Endothelial cell of umbilical vein (primary cell): Measurements from ENCODE around the gene TESK2. TPM values are rescaled to one million over a fixed set of nuclear protein-coding genes. Genes with fewer than 3 reads are reported as not detected.

Source experiments
- BruUV-seq: library from RNA; stranded (reverse); fragments of 400-500 nt; replicated peaks from 2 replicates; lab custom pipeline; 2021; lab: Mats Ljungman, UMichigan
- CTCF ChIA-PET: fragments of 300-600, 350-600 bp; sonication (Branson Sonifier 250); formaldehyde crosslinking; loops from one replicate; lab custom pipeline; 2021; ENCODE audit warnings: antibody characterized with exemption, inconsistent platforms; lab: Charles Lee
- POLR2A ChIA-PET: fragments of 300-600, 350-600 bp; sonication (Branson Sonifier 250); formaldehyde crosslinking; loops from one replicate; lab custom pipeline; 2021; ENCODE audit warnings: antibody characterized with exemption, inconsistent platforms; lab: Charles Lee
- DNase-seq: peaks from one replicate; pipeline ENCODE4 v3.0.0-alpha.2; 2011; ENCODE audit warnings: low read depth, low spot score
- FAIRE-seq: peaks from 2 replicates; lab custom pipeline; 2011; peaks lifted over from hg19 to GRCh38; lab: Jason Lieb, UNC
- H2AFZ ChIP-seq: 2 replicates; pipeline ENCODE4 v1.6.0; 2012; ENCODE audit warnings: low read depth, low read length, control low read depth, inconsistent platforms
- H3K27ac ChIP-seq: 2 replicates; pipeline ENCODE4 v1.5.1; 2011; ENCODE audit warnings: low read depth, mild to moderate bottlenecking, control low read depth, low read length, moderate library complexity; ENCODE audit not compliant: insufficient read depth
- H3K27me3 ChIP-seq, 2 experiments: 2 replicates each; pipeline versions ENCODE4 v1.6.0 to v1.6.1; 2011; ENCODE audit warnings: low read length in 2 of 2, mixed read lengths in 1 of 2; ENCODE audit not compliant: control insufficient read depth in 2 of 2, insufficient read depth in 2 of 2
- H3K36me3 ChIP-seq, 2 experiments: 2 replicates in 1 of 2; 3 replicates in 1 of 2; pipeline ENCODE4 v1.5.1; 2011; ENCODE audit warnings: low read length in 2 of 2, mild to moderate bottlenecking in 1 of 2, moderate library complexity in 1 of 2; ENCODE audit not compliant: control insufficient read depth in 2 of 2, insufficient read depth in 2 of 2; ENCODE audit errors: extremely low read depth in 1 of 2
- H3K4me1 ChIP-seq: 3 replicates; pipeline ENCODE4 v1.5.1; 2011; ENCODE audit warnings: mild to moderate bottlenecking, low read length; ENCODE audit not compliant: control insufficient read depth, insufficient read depth; ENCODE audit errors: extremely low read depth
- H3K4me2 ChIP-seq: 2 replicates; pipeline ENCODE4 v1.6.1; 2011; ENCODE audit warnings: low read length, control low read depth, mixed read lengths; ENCODE audit not compliant: insufficient read depth
- H3K4me3 ChIP-seq, 3 experiments: fragments of 200-600 bp in 1 of 3; sonication (generic), shearing (Covaris generic) in 1 of 3; replicated peaks in 1 of 3; 2 replicates each; pipeline ENCODE4 v1.5.1; 2011 to 2016; ENCODE audit warnings: control low read depth in 3 of 3, low read length in 3 of 3, mild to moderate bottlenecking in 2 of 3, inconsistent platforms in 1 of 3, low read depth in 1 of 3, moderate library complexity in 1 of 3; ENCODE audit not compliant: insufficient read depth in 1 of 3
- H3K79me2 ChIP-seq: 2 replicates; pipeline ENCODE4 v1.6.0; 2012; ENCODE audit warnings: low read length, inconsistent platforms; ENCODE audit not compliant: control insufficient read depth, insufficient read depth
- H3K9ac ChIP-seq: replicated peaks from 2 replicates; pipeline ENCODE3; 2011; ENCODE audit warnings: low read length, control low read depth; ENCODE audit not compliant: insufficient read depth; ENCODE audit errors: extremely low read depth
- H3K9me1 ChIP-seq: replicated peaks from 3 replicates; pipeline ENCODE4 v1.6.0; 2011; ENCODE audit warnings: mild to moderate bottlenecking, low read length; ENCODE audit not compliant: control insufficient read depth, insufficient read depth; ENCODE audit errors: extremely low read depth
- H3K9me3 ChIP-seq: replicated peaks from 2 replicates; pipeline ENCODE4 v1.5.1; 2012; ENCODE audit warnings: low read length, inconsistent platforms; ENCODE audit not compliant: control insufficient read depth, insufficient read depth
- H4K20me1 ChIP-seq: replicated peaks from 2 replicates; pipeline ENCODE3; 2011; ENCODE audit warnings: mild to moderate bottlenecking, low read length; ENCODE audit not compliant: control insufficient read depth, insufficient read depth; ENCODE audit errors: extremely low read depth
- CTCF ChIP-seq, 2 donors: IDR thresholded peaks; 1 replicate in 1 of 2; 2 replicates in 1 of 2; pipeline ENCODE4 v1.5.1; 2011; ENCODE audit warnings: low read length in 2 of 2, mild to moderate bottlenecking in 2 of 2, moderate library complexity in 2 of 2, control low read depth in 1 of 2, inconsistent platforms in 1 of 2, low read depth in 1 of 2; ENCODE audit not compliant: insufficient read depth in 1 of 2; ENCODE audit errors: extremely low read depth in 1 of 2
- EZH2 ChIP-seq: IDR thresholded peaks from 2 replicates; pipeline ENCODE4 v1.6.1; 2012; ENCODE audit warnings: borderline replicate concordance, low read depth, mild to moderate bottlenecking, moderate library complexity, low read length, inconsistent platforms; ENCODE audit not compliant: severe bottlenecking
- FOS ChIP-seq: IDR thresholded peaks from 2 replicates; pipeline ENCODE4 v1.6.1; 2011; ENCODE audit warnings: mild to moderate bottlenecking, low read length, moderate library complexity, borderline replicate concordance; ENCODE audit not compliant: insufficient read depth
- GATA2 ChIP-seq: IDR thresholded peaks from 2 replicates; pipeline ENCODE4 v1.7.0; 2011; ENCODE audit warnings: low read depth, mild to moderate bottlenecking, moderate library complexity, mixed read lengths, low read length; ENCODE audit not compliant: insufficient read length, insufficient read depth
- JUN ChIP-seq: IDR thresholded peaks from 2 replicates; pipeline ENCODE4 v1.6.1; 2011; ENCODE audit warnings: borderline replicate concordance, low read depth; ENCODE audit not compliant: insufficient read length, insufficient read depth
- MYC ChIP-seq: IDR thresholded peaks from one replicate; pipeline ENCODE4 v1.6.1; 2011; ENCODE audit warnings: mild to moderate bottlenecking, low read depth, low read length
- POLR2A ChIP-seq: IDR thresholded peaks from 2 replicates; pipeline ENCODE4 v1.6.1; 2012; ENCODE audit warnings: low read depth, mild to moderate bottlenecking, control low read depth, low read length
- POLR2AphosphoS5 ChIP-seq: IDR thresholded peaks from 2 replicates; pipeline ENCODE4 v1.6.1; 2012; ENCODE audit warnings: low read depth, mild to moderate bottlenecking, control low read depth, low read length, moderate library complexity; ENCODE audit not compliant: insufficient read depth
- dilution Hi-C: fragments of 300-500 bp; cut with MboI; formaldehyde crosslinking; loops from one replicate; pipeline ENCODE4 v1.15.0; 2019; ENCODE audit warnings: low sequenced_read_pairs; ENCODE audit not compliant: extremely low pct_ligation_motif_present
- intact Hi-C: fragments of 100-400 bp; cut with micrococcal nuclease; formaldehyde crosslinking; loops from one replicate; pipeline ENCODE4 v1.10.0; 2022
- polyA plus RNA-seq, 4 experiments: library from polyadenylated mRNA; depleted of rRNA in 3 of 4; stranded (reverse) in 3 of 4; unstranded in 1 of 4; fragments of >200 nt; gene quantifications; 2 replicates each; pipeline versions ENCODE4 v1.2.1 to v1.2.3, GENCODE V29; 2011 to 2012; ENCODE audit warnings: missing spikeins in 1 of 4
- total RNA-seq: library from RNA; stranded (reverse); gene quantifications from 2 replicates; pipeline ENCODE4 v1.2.3, GENCODE V29; 2021
- TF ChIP-seq, protein P1 (sequence below): IDR thresholded peaks from 2 replicates; pipeline ENCODE4 v1.6.1; 2011; ENCODE audit not compliant: insufficient read depth, insufficient read length

The TESK2 gene
- total and polyA plus RNA-seq, 2 donors (not counting 3 experiments of a cell fraction or from before 2014, with no cell fraction given): 2.1 to 2.6 TPM

DNA sequence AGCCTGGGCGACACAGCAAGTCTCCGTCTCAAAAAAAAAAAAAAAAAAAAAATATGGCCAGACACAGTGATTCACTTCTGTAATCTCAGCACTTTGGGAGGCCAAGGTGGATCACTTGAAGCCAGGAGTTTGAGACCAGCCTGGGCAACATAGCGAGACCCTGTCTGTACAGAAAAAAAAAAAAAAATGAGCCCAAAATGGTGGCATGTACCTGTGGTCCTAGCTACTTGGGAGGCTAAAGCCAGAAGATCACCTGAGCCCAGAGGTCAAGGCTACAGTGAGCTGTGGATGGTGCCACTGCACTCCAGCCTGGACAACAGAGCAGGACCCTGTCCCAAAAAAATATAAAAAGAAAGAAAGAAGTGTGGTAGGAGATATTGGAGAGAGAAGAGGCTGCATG lies 1.7 kb upstream of the TESK2 start:
- Histone ChIP-seq H3K4me1 (peaks cover 6% of the 10 kb centered on the region), H3K27ac (no peak overlapping the region), H3K4me2 (no peak overlapping the region), H3K9me3 (no peaks in the 10 kb centered on the region), H3K4me3 (no peak overlapping the region), H3K27me3 (peaks cover 8 to 10% of the 10 kb centered on the region in 2 experiments), H3K36me3 (no peaks in the 10 kb centered on the region), H3K9ac (no peak overlapping the region), H4K20me1 (no peaks in the 10 kb centered on the region), H3K9me1 (no peaks in the 10 kb centered on the region), H2AFZ (no peak overlapping the region), H3K79me2 (no peaks in the 10 kb centered on the region)
- intact Hi-C loops (loop anchor here (1.0 to 10.0 kb wide), 3 partner anchors 133 to 658 kb away; no protein-coding TSS in a partner anchor), dilution Hi-C loops (loop anchor here (25.0 kb wide), 1 partner anchor 130 kb away; no protein-coding TSS in a partner anchor)
- POLR2A ChIA-PET: interaction anchor here (0.6 to 4.3 kb wide), 4 partner anchors 29 to 701 kb away, joined by 3 to 28 read pairs (median 5); partner anchors contain the start of gene PRDX1
- no peak for DNase-seq
- no TSS peak for BruUV-seq
- TF ChIP-seq MYC (no peak), EZH2 (no peak), CTCF (IDR thresholded peaks at IDR 0.05; ENCODE audit: extremely low read depth in 1 of 2, insufficient read depth in 1 of 2, low read depth in 1 of 2, low read length in 2 of 2) (no peak), POLR2AphosphoS5 (no peak), GATA2 (no peak), JUN (no peak), POLR2A (no peak), FOS (no peak)
- TF ChIP-seq, protein P1, sequence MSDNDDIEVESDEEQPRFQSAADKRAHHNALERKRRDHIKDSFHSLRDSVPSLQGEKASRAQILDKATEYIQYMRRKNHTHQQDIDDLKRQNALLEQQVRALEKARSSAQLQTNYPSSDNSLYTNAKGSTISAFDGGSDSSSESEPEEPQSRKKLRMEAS: no peak
- FAIRE-seq: no peak
- CTCF ChIA-PET: interaction anchor here (0.8 to 9.8 kb wide), 24 partner anchors 9 to 656 kb away, joined by 3 to 457 read pairs (median 6); partner anchors contain the start of genes HECTD3, MUTYH, PRDX1 and TOE1
